H9 (cell line): ENCODE results near the gene ANKRD50. TPM values are rescaled to one million over a fixed set of nuclear protein-coding genes. Genes with fewer than 3 reads are reported as not detected.

ENCODE experiments used
- DNase-seq: peaks from one replicate; pipeline ENCODE4 v3.0.0-alpha.2; 2017
- H2AFZ ChIP-seq: one replicate; pipeline ENCODE4 v1.6.1; 2013; ENCODE audit warnings: mild to moderate bottlenecking, low read length, control low read depth, moderate library complexity
- H2AK5ac ChIP-seq: 2 replicates; pipeline ENCODE4 v1.6.1; 2013; ENCODE audit warnings: low read length, control low read depth, mixed read lengths; ENCODE audit not compliant: insufficient read length
- H2BK120ac ChIP-seq: one replicate; pipeline ENCODE4 v1.6.1; 2013; ENCODE audit warnings: low read depth, mild to moderate bottlenecking, low read length, control low read depth, inconsistent platforms; ENCODE audit not compliant: poor library complexity, severe bottlenecking
- H2BK12ac ChIP-seq: 2 replicates; pipeline ENCODE4 v1.6.1; 2013; ENCODE audit warnings: low read length, control low read depth, mixed read lengths, low read depth; ENCODE audit not compliant: insufficient read length
- H2BK15ac ChIP-seq: 2 replicates; pipeline ENCODE4 v1.6.1; 2013; ENCODE audit warnings: low read depth, low read length, control low read depth
- H2BK20ac ChIP-seq: one replicate; pipeline ENCODE4 v1.6.1; 2013; ENCODE audit warnings: low read depth, mild to moderate bottlenecking, low read length, control low read depth, inconsistent platforms; ENCODE audit not compliant: poor library complexity, severe bottlenecking
- H2BK5ac ChIP-seq: 2 replicates; pipeline ENCODE4 v1.6.1; 2013; ENCODE audit warnings: low read length, control low read depth, mixed read lengths; ENCODE audit not compliant: insufficient read length
- H3K14ac ChIP-seq: 2 replicates; pipeline ENCODE4 v1.6.1; 2013; ENCODE audit warnings: low read length, control low read depth; ENCODE audit not compliant: insufficient read depth
- H3K18ac ChIP-seq: 2 replicates; pipeline ENCODE4 v1.6.1; 2013; ENCODE audit warnings: low read depth, mild to moderate bottlenecking, mixed read lengths, low read length, control low read depth; ENCODE audit not compliant: insufficient read length
- H3K23ac ChIP-seq: 2 replicates; pipeline ENCODE4 v1.6.1; 2013; ENCODE audit warnings: low read length, control low read depth, mixed read lengths, low read depth; ENCODE audit not compliant: insufficient read length
- H3K23me2 ChIP-seq: 2 replicates; pipeline ENCODE4 v1.6.1; 2013; ENCODE audit warnings: low read depth, mild to moderate bottlenecking, mixed read lengths, low read length, control low read depth; ENCODE audit not compliant: insufficient read length, poor library complexity, severe bottlenecking
- H3K27ac ChIP-seq: 2 replicates; pipeline ENCODE4 v1.5.1; 2013; ENCODE audit warnings: low read length, control low read depth, mixed read lengths, low read depth; ENCODE audit not compliant: insufficient read length
- H3K27me3 ChIP-seq: 2 replicates; pipeline ENCODE4 v1.6.1; 2013; ENCODE audit warnings: low read length, control low read depth, inconsistent platforms; ENCODE audit not compliant: insufficient read depth
- H3K4ac ChIP-seq: 2 replicates; pipeline ENCODE4 v1.6.1; 2013; ENCODE audit warnings: low read depth, mild to moderate bottlenecking, control low read depth, inconsistent platforms, low read length, moderate library complexity
- H3K4me1 ChIP-seq: 2 replicates; pipeline ENCODE4 v1.6.1; 2013; ENCODE audit warnings: low read length, control low read depth, inconsistent platforms; ENCODE audit not compliant: insufficient read depth
- H3K4me2 ChIP-seq: 2 replicates; pipeline ENCODE4 v1.6.1; 2013; ENCODE audit warnings: low read length, control low read depth, mixed read lengths; ENCODE audit not compliant: insufficient read length, insufficient read depth
- H3K56ac ChIP-seq: 2 replicates; pipeline ENCODE4 v1.6.1; 2013; ENCODE audit warnings: low read depth, mild to moderate bottlenecking, mixed read lengths, low read length, control low read depth; ENCODE audit not compliant: insufficient read length
- H3K79me1 ChIP-seq: 2 replicates; pipeline ENCODE4 v1.6.1; 2013; ENCODE audit warnings: low read depth, mild to moderate bottlenecking, moderate library complexity, low read length, control low read depth, inconsistent platforms; ENCODE audit not compliant: insufficient read depth, poor library complexity, severe bottlenecking
- H3K79me2 ChIP-seq: 2 replicates; pipeline ENCODE4 v1.6.1; 2013; ENCODE audit warnings: low read length, control low read depth, inconsistent platforms; ENCODE audit not compliant: insufficient read depth
- H3K9ac ChIP-seq: 2 replicates; pipeline ENCODE4 v1.6.1; 2013; ENCODE audit warnings: low read length, control low read depth, mixed read lengths; ENCODE audit not compliant: insufficient read length; ENCODE audit errors: extremely low read depth
- H3K9me3 ChIP-seq: one replicate; pipeline ENCODE4 v1.6.1; 2013; ENCODE audit warnings: low read depth, low read length, inconsistent platforms; ENCODE audit not compliant: control insufficient read depth
- H3T11ph ChIP-seq: one replicate; pipeline ENCODE4 v1.6.1; 2013; ENCODE audit warnings: mild to moderate bottlenecking, low read length, control low read depth, inconsistent platforms
- H4K20me1 ChIP-seq: one replicate; pipeline ENCODE4 v1.6.1; 2013; ENCODE audit not compliant: control insufficient read depth, insufficient read length, insufficient read depth
- H4K5ac ChIP-seq: 2 replicates; pipeline ENCODE4 v1.6.1; 2013; ENCODE audit warnings: low read depth, mild to moderate bottlenecking, mixed read lengths, low read length, control low read depth; ENCODE audit not compliant: insufficient read length
- H4K8ac ChIP-seq: replicated peaks from 2 replicates; pipeline ENCODE4 v1.6.1; 2013; ENCODE audit warnings: low read length, control low read depth, mixed read lengths, low read depth; ENCODE audit not compliant: insufficient read length
- H4K91ac ChIP-seq: 2 replicates; pipeline ENCODE4 v1.6.1; 2013; ENCODE audit warnings: low read depth, mild to moderate bottlenecking, moderate library complexity, mixed read lengths, low read length, control low read depth; ENCODE audit not compliant: insufficient read length
- H3K27ac Mint-ChIP-seq, 3 experiments: 2 replicates in 2 of 3; 3 replicates in 1 of 3; pipeline ENCODE4 v1.8.0; 2020 to 2021; ENCODE audit warnings: mixed read lengths in 3 of 3, mild to moderate bottlenecking in 1 of 3, moderate library complexity in 1 of 3
- H3K27me3 Mint-ChIP-seq: 2 replicates; pipeline ENCODE4 v1.8.0; 2021; ENCODE audit warnings: low read depth, mild to moderate bottlenecking, moderate library complexity, mixed read lengths
- H3K36me3 Mint-ChIP-seq, 3 experiments: 2 replicates in 2 of 3; 3 replicates in 1 of 3; pipeline ENCODE4 v1.8.0; 2020 to 2021; ENCODE audit warnings: low read depth in 3 of 3, mixed read lengths in 3 of 3; ENCODE audit not compliant: insufficient read depth in 1 of 3
- H3K4me1 Mint-ChIP-seq, 2 experiments: 2 replicates each; pipeline ENCODE4 v1.8.0; 2020; ENCODE audit warnings: mixed read lengths in 2 of 2
- H3K4me3 Mint-ChIP-seq, 2 experiments: 2 replicates in 1 of 2; 3 replicates in 1 of 2; pipeline ENCODE4 v1.8.0; 2020 to 2021; ENCODE audit warnings: mild to moderate bottlenecking in 2 of 2, mixed read lengths in 2 of 2, moderate library complexity in 1 of 2
- H3K9me3 Mint-ChIP-seq, 2 experiments: 2 replicates in 1 of 2; 3 replicates in 1 of 2; pipeline ENCODE4 v1.8.0; 2020; ENCODE audit warnings: mild to moderate bottlenecking in 2 of 2, mixed read lengths in 2 of 2, moderate library complexity in 1 of 2
- WGBS: extraction: QIAGEN DNeasy Blood & Tissue Kit; methylation state at CpG from one replicate; pipeline ENCODE4 v1.1.7; 2013; ENCODE audit warnings: missing lambda C conversion rate, low lambda C conversion rate, mixed read lengths; ENCODE audit not compliant: insufficient read length; ENCODE audit errors: extremely low coverage; 5-methylcytosine and 5-hydroxymethylcytosine counted together
- total RNA-seq: library from RNA; stranded (reverse); gene quantifications from 2 replicates; pipeline ENCODE4 v1.2.1, GENCODE V29; 2021
- TF ChIP-seq, protein P1 (sequence below): fragments of 200-600 bp; sonication (generic); conservative IDR thresholded peaks from 3 replicates; pipeline ENCODE4 v1.8.0; 2021; ENCODE audit warnings: antibody characterized with exemption, mild to moderate bottlenecking

Gene ANKRD50
- total RNA-seq, 1 experiment from 2014 or later = 30.1 TPM

GRCh38 chr4:124666496-124666895 is 46.0 kb downstream of the ANKRD50 start:
- Histone ChIP-seq H3K27ac (no peak overlapping the region), H3K79me1 (no peaks in the 10 kb centered on the region), H4K8ac (no peak overlapping the region), H3K9me3 (no peaks in the 10 kb centered on the region), H4K5ac (no peak overlapping the region), H3K4me2 (no peak overlapping the region), H3K79me2 (no peaks in the 10 kb centered on the region), H2AK5ac (no peak overlapping the region), H4K91ac (no peak overlapping the region), H3K56ac (no peak overlapping the region), H2BK15ac (no peak overlapping the region), H3K4me1 (no peaks in the 10 kb centered on the region), H4K20me1 (no peaks in the 10 kb centered on the region), H3K18ac (no peak overlapping the region), H2AFZ (no peak overlapping the region), H3K27me3 (no peaks in the 10 kb centered on the region), H3K4ac (no peak overlapping the region), H3K14ac (no peak overlapping the region), H3K9ac (no peak overlapping the region), H3K23ac (no peak overlapping the region), H3K23me2 (no peaks in the 10 kb centered on the region), H2BK12ac (no peak overlapping the region), H3T11ph (no peak overlapping the region), H2BK120ac (no peak overlapping the region), H2BK20ac (no peak overlapping the region), H2BK5ac (no peak overlapping the region)
- DNase-seq = no peak
- Mint-ChIP-seq H3K4me1 (no peaks in the 10 kb centered on the region), H3K4me3 (no peak overlapping the region), H3K27ac (no peak overlapping the region), H3K9me3 (no peaks in the 10 kb centered on the region), H3K27me3 (no peaks in the 10 kb centered on the region), H3K36me3 (peaks cover 20 to 39% (median 32%) of the 10 kb centered on the region in 3 experiments)
- WGBS = no CpG with 5 or more reads among the region's 2 CpGs
- TF ChIP-seq, protein P1, sequence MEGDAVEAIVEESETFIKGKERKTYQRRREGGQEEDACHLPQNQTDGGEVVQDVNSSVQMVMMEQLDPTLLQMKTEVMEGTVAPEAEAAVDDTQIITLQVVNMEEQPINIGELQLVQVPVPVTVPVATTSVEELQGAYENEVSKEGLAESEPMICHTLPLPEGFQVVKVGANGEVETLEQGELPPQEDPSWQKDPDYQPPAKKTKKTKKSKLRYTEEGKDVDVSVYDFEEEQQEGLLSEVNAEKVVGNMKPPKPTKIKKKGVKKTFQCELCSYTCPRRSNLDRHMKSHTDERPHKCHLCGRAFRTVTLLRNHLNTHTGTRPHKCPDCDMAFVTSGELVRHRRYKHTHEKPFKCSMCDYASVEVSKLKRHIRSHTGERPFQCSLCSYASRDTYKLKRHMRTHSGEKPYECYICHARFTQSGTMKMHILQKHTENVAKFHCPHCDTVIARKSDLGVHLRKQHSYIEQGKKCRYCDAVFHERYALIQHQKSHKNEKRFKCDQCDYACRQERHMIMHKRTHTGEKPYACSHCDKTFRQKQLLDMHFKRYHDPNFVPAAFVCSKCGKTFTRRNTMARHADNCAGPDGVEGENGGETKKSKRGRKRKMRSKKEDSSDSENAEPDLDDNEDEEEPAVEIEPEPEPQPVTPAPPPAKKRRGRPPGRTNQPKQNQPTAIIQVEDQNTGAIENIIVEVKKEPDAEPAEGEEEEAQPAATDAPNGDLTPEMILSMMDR = no peak
